ENCODE data around the gene OBSL1. TPM values are rescaled to one million over a fixed set of nuclear protein-coding genes. Genes with fewer than 3 reads are reported as not detected.

Gene OBSL1
- total RNA-seq, 1 donor from 2014 or later, result 168 TPM

DNA sequence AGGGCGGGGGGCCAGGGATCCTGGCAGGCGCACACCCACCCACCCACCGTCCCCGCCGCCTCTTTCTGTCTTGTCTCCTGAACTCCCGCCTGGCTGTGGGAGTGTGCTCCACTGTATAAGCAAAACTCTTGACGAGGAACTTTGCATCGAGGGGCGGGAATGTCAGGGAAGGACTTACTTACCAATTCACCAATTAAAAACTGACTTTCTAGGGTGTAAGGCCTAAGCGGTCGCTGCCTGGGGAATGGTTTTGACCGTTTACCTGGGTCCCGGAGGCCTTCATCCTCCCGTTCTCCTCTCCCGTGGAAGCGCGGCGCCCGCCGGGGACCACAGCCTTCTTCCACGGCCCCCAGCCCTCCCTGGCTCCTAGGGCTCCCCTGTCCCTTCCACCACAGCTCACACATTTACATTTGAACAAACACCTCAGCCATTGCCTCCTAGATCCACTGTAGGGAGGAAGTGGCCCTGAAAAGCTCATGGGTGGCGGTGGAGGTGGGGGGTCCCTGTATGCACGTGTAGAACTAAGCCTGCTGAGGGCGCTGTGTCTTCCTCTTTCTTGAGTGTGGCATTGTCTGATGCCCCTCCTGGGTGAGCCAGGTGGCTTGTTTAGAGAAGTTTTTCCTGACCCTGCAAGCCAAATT, 48.2 kb downstream of the OBSL1 start:
- no peaks in the 10 kb centered on the region for H3K36me3 Mint-ChIP-seq (ENCODE audit: unreplicated experiment)
- TF ChIP-seq CTCF (IDR thresholded peaks at IDR 0.05), result no peak
- H3K4me3 Mint-ChIP-seq (ENCODE audit: unreplicated experiment), result no peak overlapping the region
- DNase-seq (ENCODE audit: extremely low spot score, unreplicated experiment), result no peak
- H3K9me3 Mint-ChIP-seq (ENCODE audit: unreplicated experiment), result no peaks in the 10 kb centered on the region
- H3K4me1 Mint-ChIP-seq (ENCODE audit: unreplicated experiment), result peaks cover 15% of the 10 kb centered on the region
- H3K27me3 Mint-ChIP-seq (ENCODE audit: unreplicated experiment), result peaks cover 22% of the 10 kb centered on the region
- H3K27ac Mint-ChIP-seq (ENCODE audit: unreplicated experiment), result no peak overlapping the region

- Mint-ChIP-seq H3K4me1 (ENCODE audit: unreplicated experiment) (peaks cover 15% of the 10 kb centered on the region), H3K27me3 (ENCODE audit: unreplicated experiment) (peaks cover 22% of the 10 kb centered on the region), H3K36me3 (ENCODE audit: unreplicated experiment) (no peaks in the 10 kb centered on the region), H3K9me3 (ENCODE audit: unreplicated experiment) (no peaks in the 10 kb centered on the region), H3K4me3 (ENCODE audit: unreplicated experiment) (peak overlapping the region; percentile 41), H3K27ac (ENCODE audit: unreplicated experiment) (peak overlapping the region; percentile 6)
- no peak for DNase-seq (ENCODE audit: extremely low spot score, unreplicated experiment)
- TF ChIP-seq CTCF (IDR thresholded peaks at IDR 0.05), result no peak
Observed at GRCh38 chr2:219522111-219523030, 49.0 kb downstream of the OBSL1 start.

DNA sequence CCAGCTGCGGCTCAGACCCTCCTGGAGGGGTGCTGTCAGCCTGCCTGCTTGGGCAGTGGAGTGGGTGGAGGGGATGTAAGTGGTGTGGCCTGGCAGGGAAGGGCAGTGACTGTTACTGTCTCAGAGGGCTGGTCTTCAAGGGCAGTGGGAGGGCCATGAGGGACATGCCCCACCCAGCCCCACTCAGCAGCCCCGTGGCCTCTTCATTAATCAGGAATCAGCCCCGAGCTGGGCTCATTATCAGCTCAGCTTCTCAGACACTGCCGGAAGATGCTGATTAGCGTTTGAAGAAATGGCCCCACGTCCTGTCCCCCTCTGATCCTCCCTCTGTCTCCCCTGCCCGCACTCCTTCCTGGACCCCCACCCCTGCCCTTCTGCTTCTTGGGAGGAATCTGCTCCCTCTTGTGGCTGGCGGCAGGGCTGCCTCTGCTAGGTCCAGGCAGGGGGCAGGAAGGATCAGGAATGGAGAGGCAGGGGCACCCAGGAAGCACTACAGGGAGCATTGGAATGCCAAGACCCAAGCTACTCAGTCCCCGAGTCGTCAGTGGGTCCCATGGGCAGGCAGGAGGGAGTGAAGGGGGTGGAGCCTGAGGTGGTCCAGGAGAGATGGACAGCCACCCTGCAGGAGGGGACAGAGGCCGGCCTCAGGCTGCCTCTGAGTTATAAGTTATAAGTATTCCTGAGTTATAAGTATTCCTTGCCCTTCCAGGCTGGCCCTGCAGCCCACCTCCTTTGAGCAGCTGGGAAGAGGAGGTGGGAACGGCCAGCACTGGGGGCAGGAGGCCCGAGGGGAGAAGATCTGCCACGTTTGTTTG, 50.1 kb downstream of the OBSL1 start:
- Mint-ChIP-seq H3K4me3 (ENCODE audit: unreplicated experiment) (peak overlapping the region; percentile 31), H3K27ac (ENCODE audit: unreplicated experiment) (peak overlapping the region; percentile 38), H3K4me1 (ENCODE audit: unreplicated experiment) (peaks cover 15% of the 10 kb centered on the region), H3K27me3 (ENCODE audit: unreplicated experiment) (peaks cover 25% of the 10 kb centered on the region), H3K9me3 (ENCODE audit: unreplicated experiment) (no peaks in the 10 kb centered on the region), H3K36me3 (ENCODE audit: unreplicated experiment) (no peaks in the 10 kb centered on the region)
- no peak for DNase-seq (ENCODE audit: extremely low spot score, unreplicated experiment)
- TF ChIP-seq CTCF (IDR thresholded peaks at IDR 0.05), result peak; percentile 81

- H3K4me1 Mint-ChIP-seq (ENCODE audit: unreplicated experiment), result peaks cover 13% of the 10 kb centered on the region
- H3K4me3 Mint-ChIP-seq (ENCODE audit: unreplicated experiment), result no peak overlapping the region
- no peaks in the 10 kb centered on the region for H3K36me3 Mint-ChIP-seq (ENCODE audit: unreplicated experiment)
- H3K27ac Mint-ChIP-seq (ENCODE audit: unreplicated experiment), result no peak overlapping the region
- no peak for DNase-seq (ENCODE audit: extremely low spot score, unreplicated experiment)
- TF ChIP-seq CTCF (IDR thresholded peaks at IDR 0.05), result no peak
- H3K27me3 Mint-ChIP-seq (ENCODE audit: unreplicated experiment), result peaks cover 31% of the 10 kb centered on the region
- no peaks in the 10 kb centered on the region for H3K9me3 Mint-ChIP-seq (ENCODE audit: unreplicated experiment)
Observed at GRCh38 chr2:219520079-219520478, 51.3 kb downstream of the OBSL1 start.

Data from osteocyte (in vitro differentiated cells).